Heart left ventricle (tissue), 13 donors: Measurements from ENCODE around the gene CELSR1.

Experiments used
- CTCF ChIP-seq, 12 donors: fragments of 200-600 bp; sonication (generic) in 4 of 12; IDR thresholded peaks; one replicate each; pipeline versions ENCODE4 v1.5.0 to v1.8.0; 2018 to 2022; ENCODE audit warnings: antibody characterized with exemption in 12 of 12, mild to moderate bottlenecking in 5 of 12
- POLR2A ChIP-seq, 2 donors: fragments of 450-650 bp; IDR thresholded peaks; one replicate each; pipeline ENCODE4 v1.6.1; 2017; ENCODE audit warnings: antibody characterized with exemption in 2 of 2, mild to moderate bottlenecking in 2 of 2, moderate library complexity in 2 of 2
- donor health status: ischemic (EF 13 %, LVEDD 7.1; RV severe dilation, severe dysfunction).
- donor health status: DM: no; HTN: yes; CAD: no.
- donor health status: DM: no; HTN: no; CAD: no.
- donor health status: ischemic (EF 25% LVEDD 6.9; RV normal size, moderate dysfunction).
- donor health status: ischemic (EF 25% LVEDD 5.7; RV mildly dilated, moderate dysfunction).
- donor health status: ischemic (EF 35%, LVEDD 5.7; RV mildly dilated, moderate dysfunction).
- donor health status: nonischemic (EF 11% LVEDD 7.7; RV severe dilation, severe dysfunction).
- donor health status: DM: yes; HTN: yes; CAD: no.
- donor health status: PGD.
- donor health status: ischemic (EF 29% LVEDD 5.4; RV normal size, mild dysfunction).
- donor health status: nonischemic (EF 23%, LVEDD 6.1; RV moderate dilation, normal function).

GRCh38 chr22:46446799-46447198 lies 90.6 kb downstream of the CELSR1 start:
- TF ChIP-seq POLR2A (IDR thresholded peaks at IDR 0.05) (no peak), CTCF (IDR thresholded peaks at IDR 0.05) (no peak)
